IMR-90 (cell line): Measurements from ENCODE around the gene ARHGEF6. TPM values are rescaled to one million over a fixed set of nuclear protein-coding genes. Genes with fewer than 3 reads are reported as not detected.

Experiments used
- ATAC-seq: fragments of 200-7000 bp; cut with Tn5 transposase; 2 replicates; pipeline ENCODE4 v1.9.1; 2020; ENCODE audit warnings: low read depth, mild to moderate bottlenecking, moderate library complexity
- BruUV-seq: library from RNA; stranded (reverse); fragments of 400-500 nt; replicated peaks from 2 replicates; lab custom pipeline; 2021; lab: Mats Ljungman, UMichigan
- CTCF ChIA-PET: fragments of 300-600 bp; formaldehyde crosslinking; extraction: SDS; loops from one replicate; lab custom pipeline; 2021; ENCODE audit warnings: antibody characterized with exemption; lab: Yijun Ruan, JAX
- POLR2A ChIA-PET: fragments of 300-600 bp; sonication (Branson Sonifier 250); formaldehyde crosslinking; loops from one replicate; lab custom pipeline; 2022; ENCODE audit warnings: antibody characterized with exemption; ENCODE audit not compliant: unreplicated experiment; lab: Charles Lee
- DNase-seq: peaks from one replicate; pipeline ENCODE4 v3.0.0; 2013
- H2AFZ ChIP-seq: replicated peaks from 2 replicates; pipeline ENCODE3; 2013; ENCODE audit warnings: low read length, mild to moderate bottlenecking; ENCODE audit not compliant: poor library complexity
- H2AK5ac ChIP-seq: 2 replicates; pipeline ENCODE4 v1.6.1; 2013; ENCODE audit warnings: low read depth, low read length, inconsistent platforms
- H2AK9ac ChIP-seq: replicated peaks from 2 replicates; pipeline ENCODE3; 2013; ENCODE audit warnings: mild to moderate bottlenecking, low read depth, low read length, moderate library complexity; ENCODE audit not compliant: poor library complexity
- H2BK120ac ChIP-seq: 2 replicates; pipeline ENCODE4 v1.6.1; 2013; ENCODE audit warnings: low read depth, low read length, inconsistent platforms
- H2BK15ac ChIP-seq: 3 replicates; pipeline ENCODE4 v1.6.1; 2013; ENCODE audit warnings: low read depth, low read length, inconsistent platforms
- H2BK20ac ChIP-seq: 2 replicates; pipeline ENCODE4 v1.6.1; 2013; ENCODE audit warnings: low read depth, mild to moderate bottlenecking, inconsistent platforms, low read length, moderate library complexity
- H2BK5ac ChIP-seq: 2 replicates; pipeline ENCODE4 v1.6.1; 2013; ENCODE audit warnings: mild to moderate bottlenecking, low read depth, low read length, inconsistent platforms; ENCODE audit not compliant: poor library complexity, severe bottlenecking
- H3K14ac ChIP-seq: replicated peaks from 2 replicates; pipeline ENCODE4 v1.6.1; 2013; ENCODE audit warnings: low read depth, low read length, inconsistent platforms
- H3K18ac ChIP-seq: 2 replicates; pipeline ENCODE4 v1.6.1; 2013; ENCODE audit warnings: low read depth, low read length, control low read depth
- H3K23ac ChIP-seq: 2 replicates; pipeline ENCODE4 v1.6.1; 2013; ENCODE audit warnings: low read depth, low read length, inconsistent platforms
- H3K27ac ChIP-seq: 2 replicates; pipeline ENCODE4 v1.5.1; 2013; ENCODE audit warnings: mild to moderate bottlenecking, control low read depth, low read length; ENCODE audit not compliant: insufficient read depth
- H3K27me3 ChIP-seq: 2 replicates; pipeline ENCODE4 v1.6.1; 2013; ENCODE audit warnings: low read length; ENCODE audit not compliant: control insufficient read depth, insufficient read depth
- H3K36me3 ChIP-seq: 2 replicates; pipeline ENCODE4 v1.6.1; 2013; ENCODE audit warnings: low read length, mixed read lengths; ENCODE audit not compliant: control insufficient read depth, insufficient read depth
- H3K4ac ChIP-seq: 2 replicates; pipeline ENCODE4 v1.6.1; 2013; ENCODE audit warnings: low read depth, low read length, inconsistent platforms
- H3K4me1 ChIP-seq: 2 replicates; pipeline ENCODE4 v1.6.1; 2013; ENCODE audit warnings: low read length, mixed read lengths; ENCODE audit not compliant: control insufficient read depth, insufficient read depth
- H3K4me2 ChIP-seq: 2 replicates; pipeline ENCODE4 v1.6.1; 2013; ENCODE audit warnings: low read depth, mild to moderate bottlenecking, control low read depth, low read length, moderate library complexity
- H3K4me3 ChIP-seq: 2 replicates; pipeline ENCODE4 v1.5.1; 2013; ENCODE audit warnings: low read depth, mild to moderate bottlenecking, control low read depth, low read length, moderate library complexity; ENCODE audit not compliant: insufficient read depth
- H3K56ac ChIP-seq: 2 replicates; pipeline ENCODE4 v1.6.1; 2013; ENCODE audit warnings: low read length, inconsistent platforms; ENCODE audit not compliant: insufficient read depth; ENCODE audit errors: extremely low read depth
- H3K79me1 ChIP-seq, 2 experiments: 2 replicates each; pipeline ENCODE4 v1.6.1; 2013; ENCODE audit warnings: low read length in 2 of 2, inconsistent platforms in 1 of 2, low read depth in 1 of 2
- H3K9ac ChIP-seq: 2 replicates; pipeline ENCODE4 v1.6.1; 2013; ENCODE audit warnings: low read depth, low read length, control low read depth
- H3K9me1 ChIP-seq: 2 replicates; pipeline ENCODE4 v1.6.1; 2013; ENCODE audit warnings: low read length, inconsistent platforms; ENCODE audit not compliant: insufficient read depth
- H3K9me3 ChIP-seq: 2 replicates; pipeline ENCODE4 v1.6.1; 2013; ENCODE audit warnings: low read length; ENCODE audit not compliant: control insufficient read depth, insufficient read depth
- H4K20me1 ChIP-seq: 2 replicates; pipeline ENCODE4 v1.6.1; 2013; ENCODE audit warnings: low read length, inconsistent platforms; ENCODE audit not compliant: insufficient read depth
- H4K5ac ChIP-seq: 2 replicates; pipeline ENCODE4 v1.6.1; 2013; ENCODE audit warnings: mild to moderate bottlenecking, low read depth, low read length, control low read depth
- H4K8ac ChIP-seq, 2 experiments: 2 replicates each; pipeline ENCODE4 v1.6.1; 2013; ENCODE audit warnings: low read depth in 2 of 2, low read length in 2 of 2, control low read depth in 1 of 2, inconsistent platforms in 1 of 2
- H4K91ac ChIP-seq: 2 replicates; pipeline ENCODE4 v1.6.1; 2013; ENCODE audit warnings: low read depth, low read length, inconsistent platforms; ENCODE audit not compliant: insufficient read depth
- CEBPB ChIP-seq: IDR thresholded peaks from 2 replicates; pipeline ENCODE4 v1.6.1; 2012; ENCODE audit warnings: low read depth, low read length, improper control_type of control experiment
- POLR2A ChIP-seq: IDR thresholded peaks from 2 replicates; pipeline ENCODE4 v1.6.1; 2012; ENCODE audit warnings: mild to moderate bottlenecking, low read depth, low read length
- RFX5 ChIP-seq: IDR thresholded peaks from 2 replicates; pipeline ENCODE4 v1.8.0; 2012; ENCODE audit warnings: low read depth, mild to moderate bottlenecking, low read length, moderate library complexity
- WGBS, 2 experiments: methylation state at CpG; one replicate each; pipeline versions ENCODE4 v1.1.5 to v1.1.7; 2013; ENCODE audit warnings: missing lambda C conversion rate in 2 of 2; ENCODE audit not compliant: insufficient read length in 1 of 2; ENCODE audit errors: extremely low coverage in 2 of 2; 5-methylcytosine and 5-hydroxymethylcytosine counted together
- dilution Hi-C: fragments of 300-500 bp; cut with HindIII; formaldehyde crosslinking; loops from one replicate; pipeline ENCODE4 v1.14.3; 2018; ENCODE audit warnings: low sequenced_read_pairs; ENCODE audit not compliant: unreplicated experiment
- in situ Hi-C: fragments of 300-500 bp; cut with MboI; formaldehyde crosslinking; loops from 3 replicates; pipeline ENCODE4 v1.14.3; 2019; ENCODE audit warnings: low sequenced_read_pairs, inconsistent platforms, mixed read lengths
- intact Hi-C: fragments of 100-400 bp; cut with micrococcal nuclease; formaldehyde crosslinking; loops from 2 replicates; pipeline ENCODE4 v1.10.0; 2022
- polyA plus RNA-seq, 3 experiments: library from polyadenylated mRNA; depleted of rRNA; stranded (reverse); fragments of >200 nt; gene quantifications; 2 replicates each; pipeline ENCODE4 v1.2.3, GENCODE V29; 2012; ENCODE audit warnings: low replicate concordance in 1 of 3
- total RNA-seq: library from RNA; depleted of rRNA; stranded (reverse); fragments of >200 nt; gene quantifications from 2 replicates; pipeline ENCODE4 v1.2.3, GENCODE V29; 2012

Gene ARHGEF6
- total and polyA plus RNA-seq, 2 of the 4 experiments (the other 2 are of a cell fraction), result 2.1 to 2.7 TPM

DNA sequence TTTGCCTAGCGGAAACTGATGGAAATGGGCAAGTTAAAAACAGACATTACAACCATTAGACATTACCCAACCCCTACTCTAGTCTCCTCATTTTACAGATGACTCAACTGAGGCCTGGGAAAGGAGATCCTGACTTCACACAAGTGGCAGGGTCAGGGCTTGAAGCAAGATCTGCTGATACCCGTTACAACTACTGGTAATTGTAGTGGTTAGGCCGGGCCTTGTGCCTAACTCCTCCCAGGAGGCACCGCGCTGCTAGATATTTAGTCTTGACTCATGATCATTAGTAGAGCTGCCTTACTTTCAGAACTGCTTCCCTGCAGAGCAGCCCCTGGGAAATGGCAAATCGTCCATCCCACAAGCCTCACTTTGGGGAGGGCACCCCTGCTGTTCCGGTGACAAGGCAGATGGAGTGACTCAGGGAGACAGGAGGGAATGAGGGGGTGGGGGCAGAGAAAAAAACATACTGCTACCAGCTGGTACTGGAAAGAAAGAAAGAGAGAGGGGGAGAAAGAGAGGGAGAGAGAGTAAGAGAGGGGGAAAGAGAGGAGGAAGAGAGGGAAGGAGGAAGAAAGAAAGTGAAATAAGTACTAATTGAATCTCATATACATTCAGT, 12.2 kb downstream of the ARHGEF6 start:
- Histone ChIP-seq H3K23ac (no peak overlapping the region; the same call in 1 of the 2 replicates), H3K27ac (0 out of 2 replicates have a peak overlapping the region, but pooled peaks have one; percentile 32), H3K9ac (no peak overlapping the region), H4K91ac (no peak overlapping the region), H2AFZ (peak overlapping the region; percentile 84), H3K4ac (no peak overlapping the region; the same call in 1 of the 2 replicates), H4K8ac (no peak overlapping the region; a peak in 1 of 4 replicates), H3K4me2 (peak overlapping the region; percentile 33), H3K9me1 (no peaks in the 10 kb centered on the region), H2BK15ac (no peak overlapping the region), H2AK5ac (no peak overlapping the region), H3K9me3 (no peaks in the 10 kb centered on the region), H4K5ac (no peak overlapping the region), H4K20me1 (no peaks in the 10 kb centered on the region; the same call in 1 of the 2 replicates), H3K79me1 (no peaks in the 10 kb centered on the region), H3K18ac (no peak overlapping the region), H2AK9ac (no peak overlapping the region), H2BK120ac (no peak overlapping the region), H2BK20ac (no peak overlapping the region), H3K14ac (no peak overlapping the region), H2BK5ac (no peak overlapping the region), H3K4me1 (peaks cover 3% of the 10 kb centered on the region), H3K36me3 (no peaks in the 10 kb centered on the region), H3K27me3 (no peaks in the 10 kb centered on the region), H3K4me3 (no peak overlapping the region), H3K56ac (no peak overlapping the region)
- dilution Hi-C loops (no loop called here), intact Hi-C loops (loop anchor here (5.0 kb wide), 1 partner anchor 144 kb away; no protein-coding TSS in a partner anchor), in situ Hi-C loops (loop anchor here (10.0 kb wide), 1 partner anchor 64 kb away; no protein-coding TSS in a partner anchor)
- no TSS peak for BruUV-seq
- ChIA-PET POLR2A (no interaction called here), CTCF (no interaction called here)
- ATAC-seq, result peak; percentile 72
- TF ChIP-seq RFX5, result no peak
- no peak for TF ChIP-seq POLR2A
- TF ChIP-seq CEBPB, result peak; percentile 30; the same call in 1 of the 2 replicates
- no CpG with 5 or more reads among the region's 7 CpGs for WGBS, 2 experiments
- DNase-seq, result peak; percentile 83
